IMR-90 (cell line): ENCODE data around the gene INO80E. TPM values are rescaled to one million over a fixed set of nuclear protein-coding genes. Genes with fewer than 3 reads are reported as not detected.

Source experiments
- SMC3 ChIP-seq: fragments of 150-350 bp; IDR thresholded peaks from 2 replicates; pipeline ENCODE4 v1.6.1; 2016; ENCODE audit warnings: low read depth, mild to moderate bottlenecking, antibody characterized with exemption, low read length, moderate library complexity
- USF2 ChIP-seq: fragments of 150-350 bp; IDR thresholded peaks from 2 replicates; pipeline ENCODE4 v1.6.1; 2017; ENCODE audit warnings: mild to moderate bottlenecking, antibody characterized with exemption, low read length, low read depth
- polyA plus RNA-seq, 3 experiments: library from polyadenylated mRNA; depleted of rRNA; stranded (reverse); fragments of >200 nt; gene quantifications; 2 replicates each; pipeline ENCODE4 v1.2.3, GENCODE V29; 2012; ENCODE audit warnings: low replicate concordance in 1 of 3
- total RNA-seq: library from RNA; depleted of rRNA; stranded (reverse); fragments of >200 nt; gene quantifications from 2 replicates; pipeline ENCODE4 v1.2.3, GENCODE V29; 2012

INO80E gene
- total and polyA plus RNA-seq, 2 of the 4 experiments (the other 2 are of a cell fraction): 40.9 to 42.1 TPM

GRCh38 chr16:29961479-29962343 is 34.3 kb upstream of the INO80E start, which contains the start of gene TMEM219 (continued):
- TF ChIP-seq SMC3 (no peak), USF2 (peak; percentile 58)
